ENCODE results near the gene GAREM2. TPM values are rescaled to one million over a fixed set of nuclear protein-coding genes. Genes with fewer than 3 reads are reported as not detected.
A peak's percentile ranks its signal among the peaks of the same experiment; 100 is the strongest.

Gene GAREM2
- polyA plus RNA-seq, 1 donor (not counting 4 experiments of a cell fraction or from before 2014, with no cell fraction given) = 0.03 TPM

- Histone ChIP-seq H2AFZ (ENCODE audit: control insufficient read depth, low read length) (no peak overlapping the region), H3K36me3 (ENCODE audit: control insufficient read depth in 2 of 2, extremely low read depth in 1 of 2, insufficient read depth in 2 of 2, low read length in 2 of 2) (no peaks in the 10 kb centered on the region), H3K9me1 (ENCODE audit: control insufficient read depth, extremely low read depth, insufficient read depth, low read length) (no peaks in the 10 kb centered on the region), H3K27me3 (ENCODE audit: control insufficient read depth, extremely low read depth, insufficient read depth, low read length) (peaks cover 18% of the 10 kb centered on the region), H4K20me1 (ENCODE audit: control insufficient read depth, extremely low read depth, insufficient read depth, low read length) (no peaks in the 10 kb centered on the region), H3K9ac (ENCODE audit: control insufficient read depth, extremely low read depth, insufficient read depth, low read length) (no peak overlapping the region), H3K9me3 (ENCODE audit: control insufficient read depth, low read depth, low read length) (no peaks in the 10 kb centered on the region), H3K4me1 (ENCODE audit: control insufficient read depth, extremely low read depth, insufficient read depth, low read length) (no peaks in the 10 kb centered on the region), H3K4me2 (ENCODE audit: control insufficient read depth, extremely low read depth, insufficient read depth, low read depth, low read length) (no peak overlapping the region), H3K4me3 (ENCODE audit: control insufficient read depth in 2 of 3, extremely low read depth in 1 of 3, insufficient read depth in 2 of 3, low read depth in 1 of 3, low read length in 3 of 3) (no peak overlapping the region), H3K27ac (ENCODE audit: control insufficient read depth, insufficient read depth, low read length) (no peak overlapping the region), H3K79me2 (ENCODE audit: control insufficient read depth, insufficient read depth, low read length) (no peaks in the 10 kb centered on the region)
- dilution Hi-C loops (cut with MboI; ENCODE audit: extremely low pct_ligation_motif_present, low sequenced_read_pairs) = no loop called here
- no peak for TF ChIP-seq EZH2 (IDR thresholded peaks at IDR 0.05; ENCODE audit: low read length)
- TF ChIP-seq CTCF (optimal IDR thresholded peaks at IDR 0.05 in 1 of 3, IDR thresholded peaks at IDR 0.05 in 1 of 3, conservative IDR thresholded peaks at IDR 0.05 in 1 of 3; ENCODE audit: extremely low read depth in 1 of 3, insufficient read depth in 2 of 3, low read length in 3 of 3) = no peak
- FAIRE-seq = no peak
- no peak for DNase-seq (ENCODE audit: low read depth, low spot score)
Measured at GRCh38 chr2:26172189-26172870, 558 bp upstream of the GAREM2 start.

GRCh38 chr2:26173776-26174482, 1.0 kb downstream of the GAREM2 start:
- no peak for FAIRE-seq
- no peak overlapping the region for H2AFZ ChIP-seq (ENCODE audit: control insufficient read depth, low read length)

More at GRCh38 chr2:26173776-26174482, 1.0 kb downstream of the GAREM2 start:
- no peaks in the 10 kb centered on the region for H3K79me2 ChIP-seq (ENCODE audit: control insufficient read depth, insufficient read depth, low read length)
- H3K4me1 ChIP-seq (ENCODE audit: control insufficient read depth, extremely low read depth, insufficient read depth, low read length) = no peaks in the 10 kb centered on the region
- no peaks in the 10 kb centered on the region for H3K36me3 ChIP-seq (ENCODE audit: control insufficient read depth in 2 of 2, extremely low read depth in 1 of 2, insufficient read depth in 2 of 2, low read length in 2 of 2)
- peaks cover 18% of the 10 kb centered on the region for H3K27me3 ChIP-seq (ENCODE audit: control insufficient read depth, extremely low read depth, insufficient read depth, low read length)
- dilution Hi-C loops (cut with MboI; ENCODE audit: extremely low pct_ligation_motif_present, low sequenced_read_pairs) = no loop called here
- H3K9me3 ChIP-seq (ENCODE audit: control insufficient read depth, low read depth, low read length) = no peaks in the 10 kb centered on the region
- H4K20me1 ChIP-seq (ENCODE audit: control insufficient read depth, extremely low read depth, insufficient read depth, low read length) = no peaks in the 10 kb centered on the region
- H3K9me1 ChIP-seq (ENCODE audit: control insufficient read depth, extremely low read depth, insufficient read depth, low read length) = no peaks in the 10 kb centered on the region
- no peak for TF ChIP-seq CTCF (optimal IDR thresholded peaks at IDR 0.05 in 1 of 3, IDR thresholded peaks at IDR 0.05 in 1 of 3, conservative IDR thresholded peaks at IDR 0.05 in 1 of 3; ENCODE audit: extremely low read depth in 1 of 3, insufficient read depth in 2 of 3, low read length in 3 of 3)
- TF ChIP-seq EZH2 (IDR thresholded peaks at IDR 0.05; ENCODE audit: low read length) = peak; percentile 10
- no peak overlapping the region for H3K4me3 ChIP-seq (ENCODE audit: control insufficient read depth in 2 of 3, extremely low read depth in 1 of 3, insufficient read depth in 2 of 3, low read depth in 1 of 3, low read length in 3 of 3)
- H3K4me2 ChIP-seq (ENCODE audit: control insufficient read depth, extremely low read depth, insufficient read depth, low read depth, low read length) = no peak overlapping the region
- no peak for DNase-seq (ENCODE audit: low read depth, low spot score)
- no peak overlapping the region for H3K9ac ChIP-seq (ENCODE audit: control insufficient read depth, extremely low read depth, insufficient read depth, low read length)
- H3K27ac ChIP-seq (ENCODE audit: control insufficient read depth, insufficient read depth, low read length) = no peak overlapping the region
